SK-N-MC (cell line): Measurements from ENCODE around the gene VAMP5.

Experiments
- DNase-seq: peaks from one replicate; pipeline ENCODE4 v3.0.0-alpha.2; 2011; ENCODE audit warnings: low read depth, low spot score
- H3K27ac ChIP-seq: fragments of 200-600 bp; sonication (generic); 2 replicates; pipeline ENCODE4 v1.5.1; 2016; ENCODE audit warnings: mixed run types
- H3K36me3 ChIP-seq: fragments of 200-600 bp; sonication (generic); 2 replicates; pipeline ENCODE4 v1.6.1; 2017; ENCODE audit warnings: antibody characterized with exemption, low read length, mixed read lengths; ENCODE audit not compliant: insufficient read depth
- H3K4me3 ChIP-seq: fragments of 200-600 bp; sonication (generic); 2 replicates; pipeline ENCODE4 v1.5.1; 2016
- H3K9ac ChIP-seq: fragments of 200-600 bp; sonication (generic); 2 replicates; pipeline ENCODE4 v1.8.0; 2017; ENCODE audit warnings: mixed run types, mixed read lengths; ENCODE audit not compliant: insufficient read length
- H3K9me3 ChIP-seq: fragments of 200-600 bp; sonication (generic); 2 replicates; pipeline ENCODE4 v1.6.1; 2017; ENCODE audit warnings: low read depth, mild to moderate bottlenecking, antibody characterized with exemption, low read length, moderate library complexity, mixed read lengths
- EZH2 ChIP-seq: fragments of 200-600 bp; sonication (generic); IDR thresholded peaks from one replicate; pipeline ENCODE4 v1.6.1; 2017; ENCODE audit warnings: antibody characterized with exemption
- FOXP2 ChIP-seq: optimal IDR thresholded peaks from 2 replicates; pipeline ENCODE3; 2011; ENCODE audit warnings: mild to moderate bottlenecking, moderate library complexity; ENCODE audit not compliant: insufficient read depth; ENCODE audit errors: extremely low read length, control extremely low read depth
- POLR2AphosphoS5 ChIP-seq: IDR thresholded peaks from 2 replicates; pipeline ENCODE4 v1.6.1; 2012; ENCODE audit warnings: mild to moderate bottlenecking, low read depth, low read length, borderline replicate concordance

Gene VAMP5

DNA sequence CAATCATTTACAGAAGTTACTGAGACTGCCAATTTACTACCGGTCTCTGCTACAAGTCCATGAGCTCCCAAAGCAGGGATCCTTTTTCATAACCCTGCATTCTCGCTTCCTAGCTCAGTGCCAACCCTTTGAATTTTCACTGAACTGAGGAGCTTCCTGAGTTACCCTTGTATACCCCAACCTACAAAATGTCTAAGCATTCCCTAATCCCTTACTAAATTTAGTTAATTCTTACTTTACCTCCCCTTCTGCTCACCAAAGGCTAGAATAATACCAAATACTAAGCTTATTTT lies 35.7 kb upstream of the VAMP5 start:
- Histone ChIP-seq H3K27ac (peak overlapping the region; percentile 78), H3K4me3 (no peak overlapping the region), H3K9me3 (no peaks in the 10 kb centered on the region), H3K36me3 (peaks cover 70% of the 10 kb centered on the region), H3K9ac (no peak overlapping the region)
- peak; percentile 7; the same call in 1 of the 2 replicates for TF ChIP-seq POLR2AphosphoS5
- TF ChIP-seq FOXP2: no peak
- no peak for TF ChIP-seq EZH2
- no peak for DNase-seq

DNA sequence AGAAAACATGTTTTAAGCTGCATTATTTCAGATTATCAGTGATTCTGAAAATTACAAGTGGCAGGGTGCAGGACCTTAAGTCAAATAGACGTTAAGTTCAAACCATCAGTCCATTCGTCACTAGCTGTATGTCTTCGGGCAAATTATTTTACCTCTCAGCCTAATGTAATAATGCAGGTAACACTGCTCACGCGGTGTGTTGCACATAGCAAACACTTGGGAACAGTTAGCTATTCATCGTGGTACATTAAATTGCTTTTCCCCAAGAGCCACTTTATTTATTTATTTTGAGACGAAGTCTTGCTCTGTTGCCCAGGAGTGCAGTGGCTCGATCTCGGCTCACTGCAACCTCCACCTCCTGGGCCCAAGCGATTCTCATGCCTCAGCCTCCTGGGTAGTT lies 35.1 kb upstream of the VAMP5 start:
- Histone ChIP-seq H3K4me3 (no peak overlapping the region), H3K27ac (peak overlapping the region; percentile 78), H3K36me3 (peaks cover 68% of the 10 kb centered on the region), H3K9me3 (no peaks in the 10 kb centered on the region), H3K9ac (no peak overlapping the region)
- no peak for DNase-seq
- TF ChIP-seq FOXP2 (no peak), POLR2AphosphoS5 (no peak), EZH2 (no peak)

DNA sequence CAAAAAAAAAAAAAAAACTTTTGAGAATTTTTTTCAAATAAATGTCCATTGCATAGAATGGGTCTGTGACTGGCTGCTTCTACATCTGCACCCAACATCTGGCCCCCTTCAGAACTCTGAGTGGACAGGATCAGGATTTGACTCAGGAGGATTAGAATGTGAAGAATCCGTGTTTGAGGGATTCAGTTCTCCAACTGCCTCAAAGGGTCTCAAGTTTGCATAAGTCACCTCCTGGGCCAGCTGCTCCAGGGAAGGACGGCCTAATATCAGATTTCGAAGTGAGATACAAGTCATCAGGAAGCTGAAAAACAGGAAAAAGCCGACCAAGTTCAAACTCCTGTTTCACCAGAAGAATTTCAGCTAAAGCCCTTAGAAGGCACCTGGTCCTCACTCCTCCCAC lies 34.4 kb upstream of the VAMP5 start:
- TF ChIP-seq POLR2AphosphoS5 (no peak), EZH2 (no peak), FOXP2 (no peak)
- no peak overlapping the region for H3K9ac ChIP-seq

DNA sequence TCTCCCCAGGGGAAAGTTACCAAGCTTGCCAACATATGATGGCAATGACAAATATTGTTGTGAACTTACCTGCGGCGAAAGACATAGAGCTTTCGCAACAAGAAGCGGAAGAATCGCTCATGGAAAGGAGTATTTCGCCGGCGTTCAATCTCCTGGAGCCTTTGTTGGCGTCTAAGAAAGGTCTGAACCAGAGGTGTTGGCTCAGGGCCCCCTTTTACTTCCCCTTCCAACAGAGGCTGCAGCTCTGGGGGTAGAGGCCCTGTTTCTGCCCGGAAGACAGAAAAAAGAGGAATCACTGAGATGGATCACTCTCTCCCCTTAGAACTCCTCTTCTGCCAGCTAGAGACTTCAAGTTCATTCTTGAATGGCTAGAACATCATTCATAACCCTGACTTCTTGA lies 33.7 kb upstream of the VAMP5 start:
- no peaks in the 10 kb centered on the region for H3K9me3 ChIP-seq
- H3K9ac ChIP-seq: no peak overlapping the region
- no peak for DNase-seq
- H3K27ac ChIP-seq: no peak overlapping the region
- TF ChIP-seq EZH2: no peak
- no peak for TF ChIP-seq FOXP2
- no peak for TF ChIP-seq POLR2AphosphoS5
- no peak overlapping the region for H3K4me3 ChIP-seq
- H3K36me3 ChIP-seq: peaks cover 62% of the 10 kb centered on the region

More for the DNA sequence above, 34.4 kb upstream of the VAMP5 start:
- no peak for DNase-seq
- Histone ChIP-seq H3K4me3 (no peak overlapping the region), H3K9me3 (no peaks in the 10 kb centered on the region), H3K36me3 (peaks cover 66% of the 10 kb centered on the region), H3K27ac (peak overlapping the region; percentile 51)

- Histone ChIP-seq H3K27ac (no peak overlapping the region), H3K4me3 (no peak overlapping the region), H3K9me3 (no peaks in the 10 kb centered on the region), H3K9ac (no peak overlapping the region), H3K36me3 (peaks cover 56% of the 10 kb centered on the region)
- no peak for DNase-seq
- TF ChIP-seq POLR2AphosphoS5 (0 out of 2 replicates have a peak, but pooled peaks have one; percentile 19), EZH2 (no peak)
Measured at GRCh38 chr2:85551698-85552678, 32.2 kb upstream of the VAMP5 start.

- Histone ChIP-seq H3K36me3 (peaks cover 57% of the 10 kb centered on the region), H3K9ac (no peak overlapping the region), H3K4me3 (no peak overlapping the region), H3K9me3 (no peaks in the 10 kb centered on the region), H3K27ac (no peak overlapping the region)
- TF ChIP-seq EZH2 (no peak), POLR2AphosphoS5 (no peak), FOXP2 (no peak)
- DNase-seq: no peak
Measured at GRCh38 chr2:85553184-85553583, 31.0 kb upstream of the VAMP5 start.

DNA sequence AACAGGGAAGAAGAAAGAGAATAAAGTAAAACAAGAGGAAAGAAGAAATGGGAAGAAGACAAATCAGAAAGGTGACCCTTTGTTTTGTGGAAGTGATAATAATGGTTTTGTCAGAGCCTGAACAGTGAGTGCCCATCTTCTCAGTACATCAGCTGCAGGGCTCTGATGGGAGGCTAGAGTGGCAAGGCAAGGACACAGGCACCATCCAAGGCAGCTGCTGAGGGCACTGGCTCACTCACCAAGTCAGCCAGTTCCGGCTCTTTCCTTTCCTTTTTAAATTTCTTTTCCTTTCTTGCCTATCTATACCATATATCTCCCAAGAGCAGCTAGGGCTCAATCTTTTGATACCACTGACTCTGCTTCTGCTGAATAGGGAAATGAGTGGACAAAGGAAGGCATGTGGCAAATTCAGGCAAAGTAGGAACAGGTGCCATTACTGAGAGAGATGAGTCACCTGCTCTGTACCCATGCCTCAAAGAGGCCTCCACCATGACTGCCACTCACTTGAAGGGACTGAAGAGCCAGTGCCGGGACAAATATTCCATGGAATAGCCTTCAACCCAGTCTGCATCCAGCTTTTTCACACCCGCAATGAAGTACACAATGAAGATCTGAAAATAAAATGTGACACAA lies 29.1 kb upstream of the VAMP5 start:
- H3K4me3 ChIP-seq: no peak overlapping the region
- peaks cover 50% of the 10 kb centered on the region for H3K36me3 ChIP-seq
- H3K27ac ChIP-seq: no peak overlapping the region
- no peak overlapping the region for H3K9ac ChIP-seq
- TF ChIP-seq POLR2AphosphoS5 (no peak), FOXP2 (no peak), EZH2 (no peak)
- no peaks in the 10 kb centered on the region for H3K9me3 ChIP-seq
- no peak for DNase-seq

GRCh38 chr2:85557130-85557529 lies 27.1 kb upstream of the VAMP5 start:
- Histone ChIP-seq H3K27ac (no peak overlapping the region), H3K36me3 (peaks cover 30% of the 10 kb centered on the region), H3K9ac (no peak overlapping the region), H3K4me3 (no peak overlapping the region), H3K9me3 (no peaks in the 10 kb centered on the region)
- DNase-seq: no peak
- TF ChIP-seq FOXP2 (no peak), POLR2AphosphoS5 (no peak), EZH2 (no peak)
